HG02885 (cell line): ENCODE measurements around the gene STAT1.
A peak's percentile ranks its signal among the peaks of the same experiment; 100 is the strongest.
"Not testable (repeated sequence)": the region's sequence is repeated elsewhere in the genome, so short reads cannot be mapped to it uniquely, and the experiment has no call there.

Experiments
- ATAC-seq: cut with Tn5 transposase; IDR thresholded peaks from one replicate; pipeline ENCODE4 v1.9.1; 2021; ENCODE audit warnings: mild to moderate bottlenecking; ENCODE audit not compliant: unreplicated experiment, poor library complexity

STAT1 gene

DNA sequence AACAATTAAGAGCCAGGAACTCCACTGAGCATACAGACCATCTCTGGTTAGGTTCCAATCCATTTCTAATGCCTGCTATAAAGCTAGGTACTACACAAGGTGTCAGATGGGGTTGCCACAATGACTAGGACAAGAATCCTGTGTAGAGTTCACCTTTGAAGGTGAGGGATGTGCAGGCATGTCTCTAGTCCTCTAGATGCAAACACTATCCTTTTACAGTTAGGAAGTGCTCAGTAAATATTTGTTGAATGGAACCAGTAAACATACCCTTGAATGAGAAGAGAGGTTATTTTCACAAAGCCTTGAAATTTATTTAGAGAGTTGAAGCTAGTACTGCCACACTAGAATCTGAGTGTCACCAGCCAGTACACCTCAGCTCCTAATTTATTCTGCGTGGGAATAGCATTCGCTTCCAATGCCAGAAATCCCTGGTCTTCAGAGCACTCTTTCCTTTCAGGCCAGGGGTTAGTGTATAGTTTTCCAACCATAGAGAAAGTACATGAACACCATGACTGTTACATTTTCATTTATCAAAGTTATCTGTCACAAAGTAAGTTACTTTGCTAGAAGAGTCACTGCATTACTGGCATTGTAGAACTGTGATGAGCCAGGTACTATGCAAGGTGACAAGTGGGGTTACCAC is 48.3 kb downstream of the STAT1 start:
- no peak for ATAC-seq

DNA sequence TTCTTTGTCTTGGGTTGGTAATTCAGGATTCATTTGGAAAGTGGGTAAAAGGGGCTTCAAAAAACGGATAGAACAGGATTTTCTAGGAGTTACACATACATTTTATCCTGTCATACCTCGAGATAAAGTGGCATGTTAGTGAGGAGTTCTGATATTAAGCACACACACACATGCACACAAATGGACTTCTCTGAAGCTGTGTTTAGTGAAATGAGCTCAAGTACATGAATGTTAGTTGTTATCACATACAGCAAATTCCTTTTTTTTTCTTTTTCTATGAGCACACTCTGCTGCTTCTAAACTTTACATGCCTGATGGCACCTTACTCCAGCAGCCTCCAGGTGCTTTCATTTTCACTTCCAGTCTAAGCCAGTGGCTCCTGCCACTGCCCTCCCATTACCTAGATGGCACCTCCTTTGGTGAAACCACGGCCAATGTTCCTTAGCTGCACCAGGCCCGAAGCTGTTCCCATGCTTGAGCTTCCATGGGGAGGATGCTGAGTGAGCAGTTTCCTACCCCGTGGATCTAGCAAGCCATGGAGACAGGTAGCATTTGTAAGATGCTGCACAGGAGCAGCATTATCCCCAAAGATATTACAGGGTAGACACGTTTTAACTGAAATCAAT is 49.7 kb downstream of the STAT1 start:
- no peak for ATAC-seq

DNA sequence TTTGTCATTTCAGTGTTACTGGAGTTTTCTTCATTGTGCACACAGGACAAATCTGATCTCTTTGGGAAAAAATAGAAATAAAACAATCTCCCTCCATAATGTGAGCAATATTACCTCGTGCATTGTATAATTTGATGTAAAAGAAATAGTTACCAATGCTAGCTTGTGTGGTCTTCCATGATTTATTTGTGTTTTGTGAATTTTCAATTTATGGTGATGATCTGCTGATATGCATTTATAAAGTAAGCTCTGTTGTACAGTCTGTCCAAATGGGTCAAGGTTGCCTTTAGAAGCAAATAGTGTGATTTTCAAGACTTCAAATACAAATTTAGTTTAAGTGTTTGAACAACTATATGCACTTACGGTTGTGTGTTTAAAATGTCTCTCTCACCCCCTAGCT is 50.9 kb downstream of the STAT1 start:
- no peak for ATAC-seq

DNA sequence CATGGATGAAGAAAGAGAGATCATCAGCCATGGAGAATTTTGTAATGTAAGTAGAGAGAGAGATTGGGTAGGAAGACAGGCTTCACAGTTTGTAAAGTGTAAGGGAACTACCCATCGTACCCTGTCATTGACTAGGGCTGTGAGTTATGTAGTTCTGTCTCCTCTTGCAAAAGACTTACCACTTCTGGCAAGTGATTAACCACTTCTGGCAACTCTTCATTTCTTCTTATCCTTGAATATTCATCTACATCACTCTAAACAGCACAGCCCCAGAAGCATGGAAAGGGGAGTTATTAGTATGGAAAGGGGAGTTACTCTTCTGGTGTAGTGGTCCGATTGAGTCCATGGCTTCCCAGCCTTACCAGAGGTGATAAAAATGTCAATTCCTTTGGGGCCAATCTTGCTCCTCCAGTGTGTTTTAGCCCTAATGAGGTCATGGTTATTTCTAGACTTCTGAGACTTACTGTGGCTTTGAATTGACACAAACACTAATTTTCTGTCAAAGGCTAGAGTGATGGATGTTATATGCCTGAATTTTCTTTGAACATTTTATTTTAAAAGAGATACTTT is 52.0 kb downstream of the STAT1 start:
- ATAC-seq, result peak; percentile 48

DNA sequence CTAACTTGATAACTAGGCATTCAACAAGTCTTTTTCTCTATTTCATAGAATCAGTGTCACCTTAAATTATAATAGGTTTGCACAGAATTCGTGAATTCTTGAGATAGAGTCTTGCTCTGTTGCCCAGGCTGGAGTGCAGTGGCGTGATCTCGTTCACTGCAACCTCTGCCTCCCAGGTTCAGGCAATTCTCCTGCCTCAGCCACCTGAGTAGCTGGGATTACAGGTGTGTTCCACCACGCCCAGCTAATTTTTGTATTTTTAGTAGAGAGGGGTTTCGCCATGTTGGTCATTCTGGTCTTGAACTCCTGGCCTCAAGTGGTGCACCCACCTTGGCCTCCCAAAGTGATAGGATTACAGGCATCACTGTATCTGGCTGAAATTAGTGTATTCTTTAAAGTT is 52.9 kb downstream of the STAT1 start:
- ATAC-seq, result not testable (repeated sequence)

DNA sequence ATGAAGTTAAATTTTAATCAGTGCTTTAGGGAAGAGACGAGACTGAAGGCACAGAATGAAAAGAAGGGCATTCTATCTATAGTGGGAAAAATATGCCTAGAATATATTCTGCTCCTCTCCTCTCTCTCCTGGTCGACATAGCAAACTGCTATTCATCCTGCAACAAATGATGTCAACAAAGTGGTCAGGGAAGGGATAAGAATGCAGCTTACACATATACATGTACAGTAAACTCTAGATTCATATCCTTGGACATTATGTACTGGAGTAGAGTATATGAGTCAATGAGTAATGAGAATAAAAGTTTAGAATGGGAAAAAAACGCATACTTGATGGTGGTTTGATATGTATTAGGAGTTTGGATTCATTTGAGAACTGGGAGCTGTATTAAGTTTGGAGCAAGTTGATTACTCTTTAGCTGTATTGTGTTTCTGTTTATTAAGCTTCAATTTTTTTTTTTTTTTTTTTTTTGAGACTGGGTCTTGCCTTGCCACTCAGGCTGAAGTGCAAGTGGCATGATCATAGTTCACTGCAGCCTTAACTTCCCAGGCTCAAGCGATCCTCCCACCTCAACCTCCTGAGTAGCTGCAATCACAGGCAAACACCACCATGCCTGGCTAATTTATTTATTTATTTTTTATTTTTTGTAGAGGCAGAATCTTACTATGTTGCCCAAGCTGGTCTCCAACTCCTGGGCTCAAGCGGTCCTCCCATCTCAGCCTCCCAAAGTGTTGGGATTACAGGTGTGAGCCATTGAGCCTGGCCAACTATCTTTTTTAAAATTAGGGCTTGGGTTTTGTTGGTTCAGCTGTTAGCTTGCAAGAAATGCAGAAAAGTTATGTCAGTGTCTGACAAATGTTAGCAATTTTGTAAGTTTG is 53.8 kb downstream of the STAT1 start:
- no peak for ATAC-seq

DNA sequence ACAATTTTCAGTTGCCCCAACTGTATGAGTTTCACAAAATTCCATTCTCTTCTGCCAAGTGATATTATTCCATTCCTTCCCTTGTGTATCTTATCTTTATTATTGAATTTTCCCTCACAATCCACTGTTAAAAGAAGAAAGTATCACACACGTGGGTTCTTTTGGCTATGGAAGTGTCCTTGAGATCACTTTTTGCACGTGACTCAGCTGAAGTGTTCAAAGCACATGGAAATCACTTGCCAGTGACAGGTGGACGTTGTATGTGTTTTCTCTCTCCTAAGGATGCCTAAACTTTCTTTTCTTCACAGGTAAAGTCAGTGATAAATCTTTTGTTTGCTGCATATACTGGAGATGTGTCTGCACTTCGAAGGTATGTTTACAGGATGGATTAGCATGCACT is 60.7 kb downstream of the STAT1 start:
- ATAC-seq, result no peak

DNA sequence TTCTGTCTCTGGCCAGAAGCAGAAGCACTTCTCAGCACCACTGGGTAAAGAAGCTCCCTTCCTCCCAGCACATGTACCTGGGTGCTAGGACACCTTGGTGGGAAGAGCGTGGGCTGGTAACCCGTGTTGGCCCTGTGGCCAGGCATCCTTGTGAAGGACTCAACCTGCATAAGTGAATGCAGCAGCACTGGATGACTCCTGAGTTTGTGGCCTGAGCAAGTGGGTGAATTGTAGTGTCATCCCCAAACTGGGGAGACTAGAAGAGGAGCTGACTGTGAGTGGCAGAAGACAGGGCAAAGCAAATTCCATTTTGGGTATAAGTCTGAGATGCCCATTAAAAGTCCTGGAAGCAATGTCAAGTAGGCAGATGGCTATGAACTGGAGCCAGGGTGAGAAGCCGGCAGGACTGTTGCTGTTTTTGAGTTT is 63.4 kb downstream of the STAT1 start:
- ATAC-seq, result no peak

DNA sequence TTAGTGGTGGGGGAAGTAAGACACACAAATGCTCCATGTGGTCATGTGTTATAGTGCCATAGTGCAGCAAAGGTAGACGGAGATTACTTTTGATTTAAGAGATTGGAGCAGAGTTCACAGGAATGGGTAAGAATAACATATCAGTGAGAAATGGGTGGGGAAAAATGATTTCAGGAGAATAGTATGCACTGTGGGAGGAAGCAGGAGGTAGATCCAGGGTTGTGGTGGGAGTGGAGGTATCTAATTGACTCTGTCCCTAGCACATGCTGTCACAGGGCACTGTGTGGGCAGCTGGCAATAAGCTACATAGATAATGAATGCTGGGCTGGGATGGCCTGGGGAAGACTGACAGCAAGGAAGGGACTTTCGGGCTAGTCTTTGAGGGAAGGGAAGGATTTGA is 65.3 kb downstream of the STAT1 start:
- no peak for ATAC-seq

DNA sequence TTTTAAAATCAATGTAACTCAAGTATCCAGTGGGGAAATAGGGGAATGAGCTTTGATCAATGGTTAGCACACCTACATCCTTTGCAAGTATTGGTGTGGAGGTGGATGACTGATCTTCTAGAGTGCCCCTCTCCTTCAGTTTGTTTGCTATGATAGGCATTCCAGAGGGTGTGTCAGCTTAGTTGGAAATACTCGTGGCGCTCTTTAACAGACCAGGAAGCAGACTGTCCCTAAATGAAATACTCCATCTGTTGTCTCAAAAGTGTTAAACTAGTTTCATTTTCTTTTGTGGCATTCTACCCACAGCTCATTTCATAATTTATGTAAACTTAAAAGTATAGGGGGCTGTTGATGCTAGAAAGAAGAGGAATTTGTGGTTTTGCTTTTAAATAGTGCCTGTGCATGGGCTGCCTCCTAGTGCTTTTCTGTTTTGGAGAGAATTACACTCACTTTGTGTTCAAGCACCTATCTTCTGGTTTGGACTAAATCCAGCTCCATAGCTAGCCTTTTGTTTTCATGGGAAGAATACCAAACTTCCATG is 66.2 kb downstream of the STAT1 start:
- peak; percentile 57 for ATAC-seq

DNA sequence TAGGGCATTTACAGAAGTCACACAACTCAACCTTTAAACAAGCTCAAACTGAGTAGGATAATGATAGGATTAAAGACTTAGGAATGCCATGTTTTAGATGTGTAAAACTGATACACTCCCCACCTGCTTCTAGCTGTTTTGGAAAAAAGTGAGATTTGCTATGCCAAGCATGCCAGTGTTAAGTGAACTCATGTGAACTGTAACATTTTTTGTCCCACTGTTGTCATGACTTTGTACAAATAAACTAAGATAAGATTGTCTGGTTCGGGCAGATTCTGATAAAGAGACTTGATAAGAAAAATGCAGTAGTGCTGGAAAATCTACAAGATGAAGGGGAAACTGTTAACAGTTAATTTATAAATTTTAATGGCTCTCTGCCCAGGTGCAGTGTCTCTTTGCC is 66.8 kb downstream of the STAT1 start:
- ATAC-seq, result no peak

DNA sequence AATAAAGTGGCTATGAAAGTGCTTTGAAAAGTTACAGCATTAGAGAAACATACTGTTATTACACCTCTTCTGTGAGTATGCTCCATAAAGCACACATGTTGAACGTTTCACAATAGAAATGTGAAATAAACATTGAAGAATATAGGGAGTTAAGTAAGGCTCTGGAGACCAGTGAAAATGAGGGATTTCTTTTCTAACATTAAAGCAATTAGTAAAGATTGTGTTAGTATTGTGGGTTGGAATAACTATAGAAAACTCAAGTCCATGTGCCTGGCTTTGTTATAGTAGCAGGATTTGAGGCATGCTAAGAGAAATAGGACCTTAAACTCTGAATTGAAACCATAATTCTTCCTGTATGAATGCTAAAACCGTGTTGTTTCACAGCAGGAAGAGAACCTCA is 70.3 kb downstream of the STAT1 start:
- ATAC-seq, result no peak

DNA sequence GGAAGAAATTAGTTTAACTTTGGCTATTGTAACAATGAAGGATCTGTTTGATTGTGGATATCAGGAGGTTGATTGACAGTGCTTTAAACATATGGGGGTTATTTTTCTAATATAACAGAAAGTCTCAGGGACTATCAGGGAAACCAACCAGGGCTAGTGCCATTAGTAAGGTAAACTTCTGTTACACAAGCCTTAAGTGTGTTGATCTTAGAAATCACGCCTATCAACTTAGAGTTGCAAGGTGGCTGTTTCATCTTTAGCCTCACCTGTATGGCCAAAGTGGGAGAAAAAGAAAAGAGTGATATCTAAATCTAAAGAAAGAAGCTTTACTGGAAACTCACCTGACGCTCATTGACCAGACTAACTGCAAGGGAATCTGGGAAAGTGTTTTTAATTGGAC is 71.3 kb downstream of the STAT1 start:
- no peak for ATAC-seq

DNA sequence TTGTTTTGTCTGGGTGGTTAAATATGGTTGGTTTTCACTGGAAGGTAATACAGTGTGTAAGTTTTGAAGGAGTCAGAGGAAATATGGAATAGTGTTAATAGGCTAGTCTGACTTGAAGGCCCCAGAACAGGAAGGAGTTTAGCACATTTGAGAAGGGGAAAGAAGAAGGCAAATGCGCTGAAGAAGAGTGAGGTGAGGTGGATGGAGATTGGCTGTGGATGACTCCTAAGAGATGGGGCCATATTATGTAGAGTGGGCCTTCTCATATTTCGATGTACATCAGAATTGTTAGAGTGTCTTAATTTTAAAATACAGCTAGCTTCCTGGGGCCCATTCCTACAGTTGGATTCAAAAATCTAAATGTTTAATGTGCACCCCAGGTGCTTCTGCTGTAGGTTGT is 72.4 kb downstream of the STAT1 start:
- ATAC-seq, result no peak

DNA sequence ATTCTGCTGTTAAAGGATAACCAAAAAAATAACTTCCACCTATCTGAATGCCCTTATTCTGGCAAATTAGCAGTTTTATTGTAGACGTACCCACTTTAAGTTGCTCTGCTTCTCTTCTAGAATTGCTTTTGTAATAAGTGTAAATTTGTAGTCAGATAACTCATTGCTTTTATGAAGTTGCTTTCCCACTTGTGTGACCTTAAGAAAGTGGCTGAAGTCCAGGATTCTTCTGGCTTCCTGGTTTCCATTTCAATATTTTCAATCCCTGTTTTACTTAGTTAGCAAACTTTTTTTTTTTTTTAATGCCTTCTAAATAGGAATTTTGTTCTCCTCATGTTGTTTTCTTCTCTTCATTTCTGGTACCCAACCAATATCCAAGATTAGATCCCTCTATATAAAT is 73.5 kb downstream of the STAT1 start:
- no peak for ATAC-seq

DNA sequence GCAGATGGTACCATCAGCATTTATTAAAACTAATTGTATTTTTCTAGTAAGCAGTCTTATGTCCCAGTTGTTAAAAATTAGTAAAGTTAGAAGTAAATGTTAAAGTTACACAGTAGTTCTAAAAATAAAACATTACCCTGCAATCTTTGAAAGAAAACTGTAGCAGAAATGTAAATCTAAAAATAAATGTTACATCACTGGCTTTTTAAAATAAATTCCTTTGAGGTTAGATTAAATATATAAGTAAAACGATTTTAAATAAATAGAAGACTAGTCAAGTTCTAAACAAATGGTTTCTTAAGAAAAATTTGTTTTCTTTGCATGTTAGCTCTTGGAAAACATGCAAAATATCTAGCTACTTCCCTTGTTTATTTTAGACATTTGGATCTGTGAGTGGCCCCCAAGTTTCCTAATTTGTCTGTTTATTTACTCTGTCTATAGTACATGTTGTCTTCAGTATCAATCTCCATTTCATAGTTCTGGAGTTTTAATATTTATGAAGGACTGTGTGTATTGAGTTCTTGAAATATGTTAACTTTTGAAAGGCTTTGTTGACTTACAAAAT is 75.1 kb downstream of the STAT1 start:
- ATAC-seq, result no peak

DNA sequence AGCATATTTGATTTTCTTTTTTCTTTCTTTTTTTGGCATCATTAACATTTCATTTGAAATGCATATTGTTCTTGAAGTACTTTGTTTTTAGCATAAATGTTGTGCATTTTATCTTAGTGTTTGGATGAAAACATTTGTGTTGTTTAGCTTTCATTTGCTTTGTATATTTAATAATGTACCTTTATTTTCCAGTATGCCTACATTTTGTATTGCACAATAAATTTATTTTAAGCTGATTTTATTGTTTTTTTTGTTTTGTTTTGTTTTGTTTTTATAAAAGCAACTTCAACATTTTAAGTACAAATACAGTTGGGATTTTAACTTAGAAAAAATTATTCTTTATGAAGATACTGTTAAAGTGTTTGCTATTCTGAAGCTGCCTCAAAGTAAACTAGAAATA is 78.9 kb downstream of the STAT1 start:
- no peak for ATAC-seq

DNA sequence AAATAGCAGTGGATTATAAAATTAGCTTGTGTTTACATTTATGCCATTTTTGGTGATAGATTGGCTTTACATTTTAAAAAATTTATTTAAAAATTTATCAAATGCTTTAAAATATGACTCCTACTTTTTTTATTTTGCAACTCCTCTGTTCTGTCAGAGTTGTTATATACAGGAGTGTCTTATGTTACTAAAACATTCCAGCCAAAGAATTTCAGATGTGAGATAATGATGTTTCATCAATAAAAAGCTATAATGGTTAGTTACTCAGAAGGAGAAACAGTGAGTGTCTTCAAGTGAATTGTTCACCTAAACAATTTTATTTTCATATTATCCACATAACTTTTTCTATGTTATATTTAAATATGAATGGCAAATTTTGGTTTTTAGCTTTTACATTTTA is 80.6 kb downstream of the STAT1 start:
- ATAC-seq, result no peak

DNA sequence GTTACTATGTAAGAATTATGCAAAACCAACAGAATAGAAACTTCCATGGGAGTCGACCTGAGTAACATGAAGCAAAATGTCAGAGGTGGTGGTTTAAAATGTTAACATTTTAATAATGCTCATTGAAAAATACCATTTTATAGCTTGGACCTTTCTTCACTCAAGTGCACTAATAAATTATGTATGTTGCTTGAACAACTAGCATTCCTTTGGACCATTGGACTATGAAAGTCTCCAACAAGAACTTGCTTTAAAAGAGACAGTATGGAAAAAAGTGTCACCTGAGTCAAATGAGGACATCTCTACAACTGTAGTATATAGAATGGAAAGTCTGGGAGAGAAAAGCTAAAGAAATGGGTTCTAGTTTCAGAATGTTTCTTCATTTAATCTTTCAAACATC is 81.5 kb downstream of the STAT1 start:
- no peak for ATAC-seq

DNA sequence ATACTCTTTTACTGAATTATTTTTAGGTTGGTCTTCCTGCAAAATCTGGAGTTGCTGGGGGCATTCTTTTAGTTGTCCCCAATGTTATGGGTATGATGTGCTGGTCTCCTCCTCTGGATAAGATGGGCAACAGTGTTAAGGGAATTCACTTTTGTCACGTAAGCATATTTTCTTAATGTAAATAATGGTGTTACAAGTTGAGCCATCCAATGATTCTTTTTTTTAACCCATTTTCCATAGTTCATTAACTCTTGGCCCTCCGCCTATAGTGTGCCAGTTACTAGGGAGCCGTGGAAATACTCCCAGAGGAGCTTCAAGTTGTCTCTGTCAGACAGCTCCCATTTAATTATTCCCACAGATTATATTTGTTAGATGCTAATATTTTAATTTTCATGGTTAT is 83.6 kb downstream of the STAT1 start:
- no peak for ATAC-seq

DNA sequence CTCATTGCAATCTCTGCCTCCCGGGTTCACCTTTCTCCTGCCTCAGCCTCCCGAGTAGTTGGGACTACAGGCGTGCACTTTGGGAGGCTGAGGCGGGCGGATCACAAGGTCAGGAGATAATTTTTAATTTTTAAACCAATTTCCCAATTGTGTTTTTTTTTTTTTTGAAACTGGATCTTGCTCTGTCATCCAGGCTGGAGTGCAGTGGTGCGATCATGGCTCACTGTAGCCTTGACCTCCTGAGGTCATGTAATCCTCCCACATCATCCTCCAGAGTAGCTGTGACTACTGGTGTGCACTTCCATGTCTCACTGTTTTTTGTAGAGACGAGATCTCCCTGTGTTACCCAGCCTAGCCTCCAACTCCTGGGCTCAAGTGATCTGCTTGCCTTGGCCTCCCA is 84.1 kb downstream of the STAT1 start:
- ATAC-seq, result no peak
